T1000 (cell line): ENCODE measurements around the gene OR2A12.
"Not testable (repeated sequence)": the region's sequence is repeated elsewhere in the genome, so short reads cannot be mapped to it uniquely, and the experiment has no call there.

ENCODE experiments used
- DNase-seq: peaks from one replicate; lab custom pipeline; 2025; ENCODE audit warnings: mixed read lengths; lab: John Stamatoyannopoulos, UW

The OR2A12 gene

DNA sequence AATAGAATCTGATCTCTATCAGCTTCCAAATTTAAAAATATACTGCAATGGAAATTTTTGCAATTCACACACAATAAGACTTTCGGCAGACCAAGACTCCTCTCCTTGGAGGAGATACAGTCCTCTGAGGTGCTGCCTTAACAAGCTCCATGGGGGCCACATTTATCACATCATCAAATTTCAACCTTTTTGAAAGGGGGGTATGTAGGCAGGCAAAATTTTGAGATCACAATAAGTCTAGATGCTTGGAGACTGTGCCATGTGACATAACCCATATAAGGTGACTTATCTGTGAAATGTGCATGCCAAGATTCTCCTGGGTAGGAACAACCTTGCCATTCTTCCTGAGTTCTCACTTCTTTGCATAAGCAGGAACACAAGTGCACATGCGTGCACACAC lies at the start of gene OR2A12:
Gene OR2A12, plus strand, starts transcription at position 301 of the 400 bp plus-strand sequence. CDS start 8,830 bp downstream, outside the sequence.
- no peak for DNase-seq

DNA sequence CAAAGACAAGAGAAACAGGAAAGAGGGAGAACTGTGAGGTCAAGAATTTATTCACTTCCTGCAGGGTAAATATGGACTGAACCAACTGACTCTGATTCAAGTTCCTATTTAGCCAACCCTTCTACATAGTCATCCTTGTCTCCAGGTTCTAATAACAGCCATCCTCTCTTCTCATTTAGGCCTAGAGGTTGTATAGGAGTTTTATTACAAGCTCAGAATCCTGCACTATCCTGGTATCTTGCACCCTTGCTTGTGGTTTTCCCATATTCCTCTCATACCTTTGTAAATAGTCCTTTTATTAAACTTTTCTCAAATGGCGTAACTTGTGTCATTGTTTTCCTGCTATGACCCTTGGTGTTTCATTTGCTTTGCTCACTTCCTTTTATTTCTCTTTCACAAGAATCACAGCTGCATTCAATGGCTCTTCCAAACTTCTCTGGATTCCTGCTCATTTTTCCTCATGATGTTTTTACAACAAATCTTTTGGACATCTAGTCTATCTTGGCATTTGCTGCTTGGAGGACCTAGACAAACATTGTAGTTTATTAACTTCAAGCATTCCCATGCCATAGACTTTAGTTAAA lies 49.7 kb upstream of the OR2A12 start:
- no peak for DNase-seq

GRCh38 chr7:144037414-144038035 lies 48.6 kb upstream of the OR2A12 start:
- no peak for DNase-seq

DNA sequence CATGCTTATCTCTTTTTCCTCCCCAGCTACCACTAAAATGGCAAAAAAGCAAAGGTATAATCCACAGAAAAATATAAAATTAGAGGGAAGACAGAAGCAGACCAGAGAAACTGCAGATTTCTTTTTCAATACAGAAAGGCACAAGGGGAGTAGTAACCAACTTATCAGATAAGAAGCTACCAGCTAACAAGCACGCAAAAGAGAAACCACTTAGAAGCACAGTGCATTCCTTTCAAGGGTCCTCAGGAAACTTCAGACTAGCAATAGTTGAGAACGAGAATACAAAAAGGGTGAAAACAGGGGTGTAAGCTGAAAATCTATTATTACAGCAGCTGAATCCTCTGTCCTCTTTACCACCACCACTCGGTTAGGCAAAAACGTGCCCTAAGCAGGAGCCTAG lies 47.2 kb upstream of the OR2A12 start:
- no peak for DNase-seq

DNA sequence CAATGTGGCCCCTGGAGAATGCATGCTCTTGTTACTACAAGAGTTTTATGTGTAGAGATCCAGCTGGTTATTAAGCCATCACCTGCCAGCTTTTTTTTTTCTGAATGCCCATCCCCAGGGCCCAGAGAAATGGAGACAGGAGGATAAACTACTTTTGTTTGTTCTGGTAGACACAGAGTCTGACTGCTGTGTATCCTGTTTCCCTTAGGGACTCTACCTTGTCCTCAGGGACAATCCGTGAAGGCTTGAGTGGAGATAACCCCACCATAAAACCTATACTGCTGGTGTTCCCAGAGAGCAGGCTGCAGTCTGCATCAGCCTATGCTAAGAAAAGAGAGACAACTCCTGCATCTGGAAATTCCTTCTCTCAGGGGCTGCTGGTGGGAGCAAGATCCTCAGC lies 37.4 kb upstream of the OR2A12 start, which contains the start of gene OR2A5:
Gene OR2A5, plus strand, starts transcription at position 301 of the 400 bp plus-strand sequence. CDS start 1,454 bp downstream, outside the sequence.
- DNase-seq: no peak

GRCh38 chr7:144049491-144049890 lies 36.6 kb upstream of the OR2A12 start:
- DNase-seq: no peak

GRCh38 chr7:144050093-144050492 lies 36.0 kb upstream of the OR2A12 start:
- DNase-seq: no peak

- not testable (repeated sequence) for DNase-seq
These were observed 35.2 kb upstream of the OR2A12 start for GRCh38 chr7:144050884-144051283.

- DNase-seq: peak; percentile 1
These were observed 28.1 kb upstream of the OR2A12 start for GRCh38 chr7:144057954-144058353.

DNA sequence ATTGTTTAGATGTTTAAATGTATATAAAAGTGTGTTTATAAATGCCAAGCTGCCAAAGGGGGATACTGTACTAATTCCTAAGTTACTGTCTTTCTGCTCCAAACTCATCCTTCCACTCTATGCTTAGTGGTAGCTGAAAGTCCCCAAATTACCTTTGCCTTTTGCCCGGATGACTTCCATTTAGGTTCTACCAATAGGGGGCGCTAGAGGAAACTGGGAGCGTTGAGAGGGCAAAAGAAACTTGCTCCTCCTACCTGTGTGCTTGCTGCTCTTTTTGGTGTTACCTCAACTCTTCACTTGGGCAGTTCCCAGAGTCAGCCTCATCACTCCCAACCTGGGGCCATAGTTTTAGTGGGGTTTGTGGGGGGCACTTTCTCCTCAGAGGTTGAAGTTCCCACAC lies 22.4 kb upstream of the OR2A12 start:
- no peak for DNase-seq

- no peak for DNase-seq
These were observed 16.6 kb upstream of the OR2A12 start, which contains the start of gene OR2A25 for GRCh38 chr7:144069511-144069910. OR2A25 (plus strand) TSS chr7:144069811; CDS start chr7:144074220, 4,409 bp downstream.

DNA sequence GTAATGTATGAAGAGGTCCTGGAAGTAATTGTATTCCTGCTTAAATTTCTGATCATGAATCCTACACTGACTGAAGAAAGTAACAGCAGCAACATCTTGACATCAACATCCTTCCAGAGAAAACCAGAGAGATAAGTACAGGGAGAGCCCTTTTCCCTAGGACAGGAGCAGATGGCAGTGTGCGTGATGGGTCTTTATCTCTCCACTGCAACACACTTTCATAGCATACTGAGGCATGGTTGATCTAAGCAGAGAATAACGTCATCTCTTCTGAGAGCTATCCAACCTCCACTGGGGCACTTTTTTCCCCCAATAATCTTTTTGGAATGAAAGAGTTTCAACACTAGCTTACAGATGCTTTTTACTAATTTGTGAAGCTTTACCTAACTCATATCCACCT lies 16.1 kb upstream of the OR2A12 start:
- DNase-seq: no peak

DNA sequence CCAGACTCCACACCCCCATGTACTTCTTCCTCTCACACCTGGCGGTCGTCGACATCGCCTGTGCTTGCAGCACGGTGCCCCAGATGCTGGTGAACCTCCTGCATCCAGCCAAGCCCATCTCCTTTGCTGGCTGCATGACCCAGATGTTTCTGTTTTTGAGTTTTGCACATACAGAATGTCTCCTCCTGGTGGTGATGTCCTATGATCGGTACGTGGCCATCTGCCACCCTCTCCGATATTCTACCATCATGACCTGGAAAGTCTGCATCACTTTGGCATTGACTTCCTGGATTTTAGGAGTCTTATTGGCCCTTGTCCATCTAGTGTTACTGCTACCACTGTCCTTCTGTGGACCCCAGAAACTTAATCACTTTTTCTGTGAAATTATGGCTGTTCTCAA lies 11.7 kb upstream of the OR2A12 start:
- DNase-seq: no peak

GRCh38 chr7:144086730-144087129 lies 652 bp downstream of the OR2A12 start:
- DNase-seq: no peak

DNA sequence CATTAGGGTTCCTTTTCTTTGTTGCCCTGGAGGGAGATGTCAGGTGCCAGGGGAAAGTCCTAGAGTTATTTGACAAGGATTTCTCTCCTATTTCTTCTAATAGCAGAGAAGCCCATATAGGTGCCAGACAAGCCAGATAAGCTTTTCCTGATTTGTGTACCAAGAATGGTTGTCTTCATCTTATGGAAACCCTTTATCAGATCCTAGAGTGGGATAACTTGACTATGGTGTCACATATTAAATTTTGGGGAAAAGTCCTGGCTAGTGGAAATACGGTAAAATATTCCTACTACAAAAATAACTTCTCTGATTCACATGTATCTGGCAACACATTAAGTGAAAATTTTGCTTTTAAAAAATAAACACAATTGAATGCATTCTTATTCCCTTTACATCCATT lies 1.2 kb downstream of the OR2A12 start:
- DNase-seq: no peak

DNA sequence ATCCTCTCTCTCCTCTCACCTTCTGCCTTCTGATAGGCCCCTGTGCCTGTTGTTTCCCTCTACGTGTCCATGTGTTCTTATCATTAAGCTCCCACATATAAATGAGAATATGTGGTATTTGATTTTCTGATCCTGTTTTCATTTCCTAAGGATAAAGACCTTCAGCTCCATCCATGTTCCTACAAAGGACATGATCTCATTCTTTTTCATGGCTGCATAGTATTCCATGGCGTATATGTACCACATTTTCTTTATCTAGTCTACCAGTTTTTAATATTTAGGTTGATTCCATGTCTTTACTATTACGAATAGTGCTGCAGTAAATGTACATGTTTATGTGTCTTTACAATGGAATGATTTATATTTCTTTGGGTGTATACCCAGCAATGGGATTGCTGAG lies 4.6 kb downstream of the OR2A12 start:
- DNase-seq: no peak

- no peak for DNase-seq
These were observed 12.7 kb downstream of the OR2A12 start for GRCh38 chr7:144098776-144099175.

DNA sequence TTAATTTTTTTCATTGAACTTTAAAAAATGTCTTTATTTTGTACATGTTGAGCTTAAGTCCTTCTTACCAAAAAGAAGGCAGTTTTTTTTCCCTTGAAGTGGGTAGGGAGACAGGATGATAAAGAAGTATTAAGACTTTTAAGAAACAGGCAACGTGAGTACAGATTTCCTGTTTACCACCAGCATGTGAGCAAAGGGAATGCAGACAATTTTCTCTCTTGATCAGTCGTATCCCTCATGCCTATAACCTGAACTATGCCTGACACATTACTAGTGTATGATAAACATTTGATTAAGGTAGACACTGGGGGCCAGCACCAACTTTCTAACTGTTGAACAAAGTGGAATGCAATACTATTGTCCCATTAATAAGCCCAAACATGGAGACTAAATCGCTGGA lies 14.5 kb downstream of the OR2A12 start:
- DNase-seq: no peak

DNA sequence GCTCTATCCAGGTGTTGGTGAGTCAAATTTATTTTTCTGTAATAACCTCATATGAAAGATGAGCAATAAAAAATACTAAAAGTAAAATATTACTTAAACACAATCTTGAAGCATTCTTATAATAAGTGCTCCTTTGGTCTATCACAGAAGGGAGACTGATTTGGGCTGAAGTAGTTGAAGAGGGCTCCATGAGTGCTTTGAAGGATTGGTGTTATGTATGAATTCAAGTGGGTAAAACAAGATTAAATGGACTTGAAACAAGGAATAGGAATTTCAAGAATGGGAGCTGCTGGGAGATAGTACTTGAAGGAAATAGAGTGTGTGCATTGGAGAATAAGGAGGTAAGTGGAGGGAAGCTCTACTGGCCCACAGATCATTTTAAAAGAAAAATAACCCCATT lies 16.0 kb downstream of the OR2A12 start:
- DNase-seq: no peak

DNA sequence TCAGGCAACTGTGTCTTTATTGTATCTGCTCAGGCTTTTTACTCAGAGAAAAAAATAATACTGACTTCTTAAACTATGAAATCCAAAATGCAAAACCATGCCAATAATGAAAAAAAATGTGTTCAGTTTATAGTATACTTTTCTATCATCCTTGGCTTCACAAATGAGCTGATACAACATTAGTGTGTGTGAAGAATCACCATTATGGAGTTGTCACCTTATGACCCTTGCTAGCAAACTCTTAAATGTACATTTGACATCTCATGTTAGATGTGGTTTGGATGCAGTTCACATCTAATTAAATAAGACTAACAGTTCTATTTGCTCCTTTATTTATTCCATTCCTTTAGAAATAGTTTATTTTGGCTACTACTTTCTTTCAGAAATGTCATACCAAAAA lies 19.1 kb downstream of the OR2A12 start:
- no peak for DNase-seq

- DNase-seq: no peak
These were observed 23.2 kb downstream of the OR2A12 start, which contains the start of gene OR2A2 for GRCh38 chr7:144109283-144109682. OR2A2 (plus strand) TSS chr7:144109583; CDS start chr7:144109583, 0 bp downstream.

GRCh38 chr7:144110272-144110671 lies 24.2 kb downstream of the OR2A12 start:
- DNase-seq: no peak

DNA sequence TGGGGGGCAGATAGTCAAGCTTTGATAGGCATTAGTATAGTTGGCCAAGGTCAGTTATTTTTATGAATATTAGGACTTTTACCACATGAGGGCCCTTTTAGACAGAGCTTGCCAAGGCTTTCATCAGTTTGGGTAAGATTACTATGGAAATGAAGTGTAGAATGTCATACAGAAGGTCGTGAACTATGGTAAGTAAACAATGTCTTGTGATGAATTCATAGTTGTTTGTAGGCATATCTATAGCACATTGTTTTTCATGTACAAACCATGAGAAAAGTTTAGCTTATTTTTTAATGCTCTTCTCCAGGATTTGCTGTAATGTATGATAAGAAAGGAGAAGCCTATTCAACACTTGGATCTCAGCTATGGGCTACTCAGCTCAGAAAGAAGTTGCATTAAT lies 27.6 kb downstream of the OR2A12 start:
- no peak for DNase-seq

DNA sequence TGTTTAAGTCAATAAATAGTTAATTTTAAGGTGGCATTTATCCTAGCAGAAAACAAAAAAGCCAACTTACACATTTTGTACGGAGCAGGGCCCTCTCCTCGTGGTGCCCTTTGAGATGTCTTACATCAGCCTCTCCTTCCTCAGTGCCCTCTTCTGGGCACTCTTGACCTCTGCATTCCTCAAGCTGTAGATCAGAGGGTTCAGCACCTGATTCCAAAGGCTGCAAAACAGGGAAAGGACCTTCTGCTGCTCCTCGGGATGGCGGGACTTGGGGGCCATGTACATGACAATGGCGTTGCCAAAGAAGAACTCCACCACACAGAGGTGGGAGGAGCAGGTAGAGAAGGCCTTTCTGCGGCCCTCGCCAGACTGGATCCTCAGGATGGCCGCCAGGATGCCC lies 32.3 kb downstream of the OR2A12 start:
- DNase-seq: no peak
